Neural cell (in vitro differentiated cells): ENCODE results near the gene PPP1R8. TPM values are rescaled to one million over a fixed set of nuclear protein-coding genes. Genes with fewer than 3 reads are reported as not detected.

Experiments used
- H2AFZ ChIP-seq: fragments of 200-600, 300-800 bp; sonication (generic), shearing (Covaris generic); 2 replicates; pipeline ENCODE4 v1.6.0; 2014; ENCODE audit warnings: low read depth, mild to moderate bottlenecking, antibody characterized with exemption, low read length, moderate library complexity
- H3F3A ChIP-seq: fragments of 200-600 bp; shearing (Covaris generic); 2 replicates; pipeline ENCODE4 v1.6.1; 2016; ENCODE audit warnings: mild to moderate bottlenecking, moderate library complexity, mixed read lengths, antibody characterized with exemption, low read length; ENCODE audit not compliant: insufficient read depth, poor library complexity, severe bottlenecking
- H3K27ac ChIP-seq: fragments of 200-600, 300-800 bp; sonication (generic), shearing (Covaris generic); 2 replicates; pipeline ENCODE4 v1.5.1; 2014; ENCODE audit warnings: mild to moderate bottlenecking, low read length, moderate library complexity
- H3K27me3 ChIP-seq: fragments of 300-800, 200-600 bp; sonication (generic), shearing (Covaris generic); 2 replicates; pipeline ENCODE4 v1.6.0; 2014; ENCODE audit warnings: mild to moderate bottlenecking, low read depth, low read length, moderate library complexity; ENCODE audit not compliant: insufficient read depth
- H3K36me3 ChIP-seq: fragments of 300-800, 200-600 bp; sonication (generic), shearing (Covaris generic); 2 replicates; pipeline ENCODE4 v1.5.1; 2014; ENCODE audit warnings: mild to moderate bottlenecking, antibody characterized with exemption, low read length, moderate library complexity; ENCODE audit not compliant: insufficient read depth
- H3K4me2 ChIP-seq: fragments of 300-800, 200-600 bp; sonication (generic), shearing (Covaris generic); 2 replicates; pipeline ENCODE4 v1.6.0; 2014; ENCODE audit warnings: mild to moderate bottlenecking, low read length
- H3K4me3 ChIP-seq: fragments of 300-800, 200-600 bp; sonication (generic), shearing (Covaris generic); 2 replicates; pipeline ENCODE4 v1.5.1; 2014; ENCODE audit warnings: mild to moderate bottlenecking, low read length, moderate library complexity
- H3K79me2 ChIP-seq: fragments of 200-600 bp; shearing (Covaris generic); replicated peaks from 2 replicates; pipeline ENCODE4 v1.6.0; 2014; ENCODE audit warnings: mild to moderate bottlenecking, low read length, moderate library complexity; ENCODE audit not compliant: insufficient read depth
- H3K9ac ChIP-seq: fragments of 300-800, 200-600 bp; sonication (generic), shearing (Covaris generic); 2 replicates; pipeline ENCODE4 v1.6.1; 2016; ENCODE audit warnings: mild to moderate bottlenecking, low read length, mixed read lengths
- H3K9me2 ChIP-seq: fragments of 200-600 bp; shearing (Covaris generic); 2 replicates; pipeline ENCODE4 v1.6.1; 2016; ENCODE audit warnings: mild to moderate bottlenecking, low read length, mixed read lengths; ENCODE audit not compliant: insufficient read depth
- H3K9me3 ChIP-seq: fragments of 200-600, 300-800 bp; sonication (generic), shearing (Covaris generic); 2 replicates; pipeline ENCODE4 v1.6.1; 2016; ENCODE audit warnings: mild to moderate bottlenecking, mixed run types, low read length, moderate library complexity, mixed read lengths
- H4K20me1 ChIP-seq: fragments of 200-600 bp; shearing (Covaris generic); 2 replicates; pipeline ENCODE4 v1.6.1; 2016; ENCODE audit warnings: mild to moderate bottlenecking, mixed run types; ENCODE audit not compliant: insufficient read depth
- EP300 ChIP-seq: fragments of 450-650 bp; conservative IDR thresholded peaks from 2 replicates; pipeline ENCODE4 v1.6.1; 2014; ENCODE audit warnings: antibody characterized with exemption, mild to moderate bottlenecking, moderate library complexity; ENCODE audit not compliant: poor library complexity, severe bottlenecking
- EZH2 ChIP-seq: fragments of 200-600, 300-800 bp; shearing (Covaris generic), sonication (generic); IDR thresholded peaks from 2 replicates; pipeline ENCODE4 v1.6.1; 2014; ENCODE audit warnings: antibody characterized with exemption, low read length, borderline replicate concordance, mild to moderate bottlenecking; ENCODE audit not compliant: insufficient read depth, poor library complexity, severe bottlenecking
- MXI1 ChIP-seq: fragments of 450-650 bp; conservative IDR thresholded peaks from 2 replicates; pipeline ENCODE4 v1.6.1; 2014; ENCODE audit warnings: antibody characterized with exemption, mild to moderate bottlenecking; ENCODE audit not compliant: poor library complexity, severe bottlenecking
- POLR2AphosphoS5 ChIP-seq: IDR thresholded peaks from 2 replicates; pipeline ENCODE4 v1.6.1; 2012
- SMC3 ChIP-seq: fragments of 450-650 bp; conservative IDR thresholded peaks from 2 replicates; pipeline ENCODE4 v1.6.1; 2014; ENCODE audit warnings: antibody characterized with exemption, mild to moderate bottlenecking, moderate library complexity; ENCODE audit not compliant: poor library complexity
- TAF1 ChIP-seq: IDR thresholded peaks from 2 replicates; pipeline ENCODE4 v1.6.1; 2012; ENCODE audit warnings: low read depth
- polyA plus RNA-seq: library from polyadenylated mRNA; depleted of rRNA; stranded (reverse); fragments of >200 nt; gene quantifications from 2 replicates; pipeline ENCODE4 v1.2.3, GENCODE V29; 2014
- TF ChIP-seq, protein P1 (sequence below): fragments of 450-650 bp; IDR thresholded peaks from 2 replicates; pipeline ENCODE4 v1.5.1; 2014; ENCODE audit warnings: antibody characterized with exemption, mild to moderate bottlenecking, moderate library complexity; ENCODE audit not compliant: poor library complexity, severe bottlenecking
- TF ChIP-seq, protein P2 (sequence below): IDR thresholded peaks from 2 replicates; pipeline ENCODE4 v1.6.1; 2012; ENCODE audit warnings: borderline replicate concordance

Gene PPP1R8
- polyA plus RNA-seq, 1 donor from 2014 or later, result 90.1 TPM

GRCh38 chr1:27886744-27887143 lies 56.2 kb downstream of the PPP1R8 start:
- Histone ChIP-seq H3K27me3 (no peaks in the 10 kb centered on the region), H3K4me2 (no peak overlapping the region), H3K79me2 (no peaks in the 10 kb centered on the region), H2AFZ (no peak overlapping the region), H3K4me3 (no peak overlapping the region), H3F3A (no peaks in the 10 kb centered on the region), H4K20me1 (no peaks in the 10 kb centered on the region), H3K27ac (no peak overlapping the region), H3K9ac (no peak overlapping the region), H3K9me2 (no peaks in the 10 kb centered on the region), H3K9me3 (no peaks in the 10 kb centered on the region), H3K36me3 (no peaks in the 10 kb centered on the region)
- TF ChIP-seq, protein P1, sequence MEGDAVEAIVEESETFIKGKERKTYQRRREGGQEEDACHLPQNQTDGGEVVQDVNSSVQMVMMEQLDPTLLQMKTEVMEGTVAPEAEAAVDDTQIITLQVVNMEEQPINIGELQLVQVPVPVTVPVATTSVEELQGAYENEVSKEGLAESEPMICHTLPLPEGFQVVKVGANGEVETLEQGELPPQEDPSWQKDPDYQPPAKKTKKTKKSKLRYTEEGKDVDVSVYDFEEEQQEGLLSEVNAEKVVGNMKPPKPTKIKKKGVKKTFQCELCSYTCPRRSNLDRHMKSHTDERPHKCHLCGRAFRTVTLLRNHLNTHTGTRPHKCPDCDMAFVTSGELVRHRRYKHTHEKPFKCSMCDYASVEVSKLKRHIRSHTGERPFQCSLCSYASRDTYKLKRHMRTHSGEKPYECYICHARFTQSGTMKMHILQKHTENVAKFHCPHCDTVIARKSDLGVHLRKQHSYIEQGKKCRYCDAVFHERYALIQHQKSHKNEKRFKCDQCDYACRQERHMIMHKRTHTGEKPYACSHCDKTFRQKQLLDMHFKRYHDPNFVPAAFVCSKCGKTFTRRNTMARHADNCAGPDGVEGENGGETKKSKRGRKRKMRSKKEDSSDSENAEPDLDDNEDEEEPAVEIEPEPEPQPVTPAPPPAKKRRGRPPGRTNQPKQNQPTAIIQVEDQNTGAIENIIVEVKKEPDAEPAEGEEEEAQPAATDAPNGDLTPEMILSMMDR, result no peak
- no peak for TF ChIP-seq POLR2AphosphoS5
- TF ChIP-seq, protein P2, sequence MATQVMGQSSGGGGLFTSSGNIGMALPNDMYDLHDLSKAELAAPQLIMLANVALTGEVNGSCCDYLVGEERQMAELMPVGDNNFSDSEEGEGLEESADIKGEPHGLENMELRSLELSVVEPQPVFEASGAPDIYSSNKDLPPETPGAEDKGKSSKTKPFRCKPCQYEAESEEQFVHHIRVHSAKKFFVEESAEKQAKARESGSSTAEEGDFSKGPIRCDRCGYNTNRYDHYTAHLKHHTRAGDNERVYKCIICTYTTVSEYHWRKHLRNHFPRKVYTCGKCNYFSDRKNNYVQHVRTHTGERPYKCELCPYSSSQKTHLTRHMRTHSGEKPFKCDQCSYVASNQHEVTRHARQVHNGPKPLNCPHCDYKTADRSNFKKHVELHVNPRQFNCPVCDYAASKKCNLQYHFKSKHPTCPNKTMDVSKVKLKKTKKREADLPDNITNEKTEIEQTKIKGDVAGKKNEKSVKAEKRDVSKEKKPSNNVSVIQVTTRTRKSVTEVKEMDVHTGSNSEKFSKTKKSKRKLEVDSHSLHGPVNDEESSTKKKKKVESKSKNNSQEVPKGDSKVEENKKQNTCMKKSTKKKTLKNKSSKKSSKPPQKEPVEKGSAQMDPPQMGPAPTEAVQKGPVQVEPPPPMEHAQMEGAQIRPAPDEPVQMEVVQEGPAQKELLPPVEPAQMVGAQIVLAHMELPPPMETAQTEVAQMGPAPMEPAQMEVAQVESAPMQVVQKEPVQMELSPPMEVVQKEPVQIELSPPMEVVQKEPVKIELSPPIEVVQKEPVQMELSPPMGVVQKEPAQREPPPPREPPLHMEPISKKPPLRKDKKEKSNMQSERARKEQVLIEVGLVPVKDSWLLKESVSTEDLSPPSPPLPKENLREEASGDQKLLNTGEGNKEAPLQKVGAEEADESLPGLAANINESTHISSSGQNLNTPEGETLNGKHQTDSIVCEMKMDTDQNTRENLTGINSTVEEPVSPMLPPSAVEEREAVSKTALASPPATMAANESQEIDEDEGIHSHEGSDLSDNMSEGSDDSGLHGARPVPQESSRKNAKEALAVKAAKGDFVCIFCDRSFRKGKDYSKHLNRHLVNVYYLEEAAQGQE, result no peak
- no peak for TF ChIP-seq EZH2

DNA sequence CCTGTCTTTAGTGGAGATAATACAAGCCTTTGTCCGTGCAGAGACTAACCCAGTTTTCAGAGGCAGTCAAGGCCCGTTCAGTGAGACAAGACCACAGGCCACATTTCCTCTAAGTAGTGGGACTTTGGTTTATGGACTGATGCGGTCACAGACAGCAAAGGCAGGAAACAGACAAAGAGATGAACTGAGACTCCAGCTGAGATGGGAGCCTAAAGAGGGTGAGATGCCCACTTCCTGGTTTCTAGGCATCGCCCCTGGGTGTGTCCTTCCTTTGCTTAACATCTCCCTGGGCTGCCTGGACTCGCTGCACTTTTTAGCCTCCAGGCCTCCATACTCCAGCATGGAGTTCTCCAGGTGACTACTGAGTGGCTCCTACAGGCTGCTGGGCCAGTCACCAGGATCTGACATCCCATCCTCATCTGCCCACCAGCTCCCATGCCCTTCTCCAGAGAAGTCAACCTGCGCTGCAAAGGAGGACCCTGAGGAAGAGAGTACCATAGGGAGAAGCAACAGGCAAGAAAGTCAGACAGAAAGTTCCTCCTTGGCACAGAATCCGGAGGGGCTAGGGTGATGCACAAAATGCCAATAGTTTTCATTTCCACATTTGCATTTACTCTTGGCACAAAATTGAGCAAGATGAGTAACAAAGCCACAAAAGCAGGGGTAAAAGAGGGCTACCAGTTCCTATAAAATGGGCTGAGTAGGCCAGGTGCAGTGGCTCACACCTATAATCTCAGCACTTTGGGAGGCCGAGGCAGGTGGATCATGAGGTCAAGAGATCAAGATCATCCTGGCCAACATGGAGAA lies 56.8 kb downstream of the PPP1R8 start:
- H3K27ac ChIP-seq, result no peak overlapping the region
- H2AFZ ChIP-seq, result no peak overlapping the region

More for the DNA sequence above, 56.8 kb downstream of the PPP1R8 start:
- no peaks in the 10 kb centered on the region for H3K79me2 ChIP-seq
- no peaks in the 10 kb centered on the region for H4K20me1 ChIP-seq
- H3K9me2 ChIP-seq, result no peaks in the 10 kb centered on the region
- no peaks in the 10 kb centered on the region for H3K27me3 ChIP-seq
- H3K9me3 ChIP-seq, result no peaks in the 10 kb centered on the region
- no peaks in the 10 kb centered on the region for H3K36me3 ChIP-seq
- H3K9ac ChIP-seq, result no peak overlapping the region
- H3K4me2 ChIP-seq, result no peak overlapping the region
- H3F3A ChIP-seq, result no peaks in the 10 kb centered on the region
- TF ChIP-seq MXI1 (no peak), SMC3 (no peak), EP300 (no peak), EZH2 (no peak), TAF1 (no peak)
- TF ChIP-seq, protein P2, result no peak
- no peak overlapping the region for H3K4me3 ChIP-seq
